ENCODE data around the gene MYL4.

MYL4 gene

GRCh38 chr17:47273245-47273644, 64.1 kb downstream of the MYL4 start:
- no peak for DNase-seq (ENCODE audit: low spot score)
